Tibial nerve (tissue), 4 donors: ENCODE measurements around the gene DOHH.

Experiments used
- EP300 ChIP-seq, 2 donors: sonication (generic); formaldehyde crosslinking; IDR thresholded peaks; one replicate each; pipeline ENCODE4 v1.6.1; 2017; ENCODE audit warnings: antibody characterized with exemption in 2 of 2, mild to moderate bottlenecking in 1 of 2
- POLR2A ChIP-seq, 2 donors: fragments of 450-650 bp; IDR thresholded peaks; one replicate each; pipeline ENCODE4 v1.6.1; 2017; ENCODE audit warnings: antibody characterized with exemption in 2 of 2, mild to moderate bottlenecking in 2 of 2, moderate library complexity in 2 of 2
- TF ChIP-seq, protein P1 (sequence below), 5 experiments: fragments of 200-600 bp in 3 of 5; fragments of 450-650 bp in 2 of 5; sonication (generic) in 3 of 5; IDR thresholded peaks; one replicate each; pipeline ENCODE4 v1.5.1; 2016 to 2019; ENCODE audit warnings: antibody characterized with exemption in 5 of 5, mild to moderate bottlenecking in 3 of 5, moderate library complexity in 2 of 5

GRCh38 chr19:3547767-3548282 lies 47.4 kb upstream of the DOHH start:
- no peak for TF ChIP-seq POLR2A (IDR thresholded peaks at IDR 0.05)
- TF ChIP-seq, protein P1, sequence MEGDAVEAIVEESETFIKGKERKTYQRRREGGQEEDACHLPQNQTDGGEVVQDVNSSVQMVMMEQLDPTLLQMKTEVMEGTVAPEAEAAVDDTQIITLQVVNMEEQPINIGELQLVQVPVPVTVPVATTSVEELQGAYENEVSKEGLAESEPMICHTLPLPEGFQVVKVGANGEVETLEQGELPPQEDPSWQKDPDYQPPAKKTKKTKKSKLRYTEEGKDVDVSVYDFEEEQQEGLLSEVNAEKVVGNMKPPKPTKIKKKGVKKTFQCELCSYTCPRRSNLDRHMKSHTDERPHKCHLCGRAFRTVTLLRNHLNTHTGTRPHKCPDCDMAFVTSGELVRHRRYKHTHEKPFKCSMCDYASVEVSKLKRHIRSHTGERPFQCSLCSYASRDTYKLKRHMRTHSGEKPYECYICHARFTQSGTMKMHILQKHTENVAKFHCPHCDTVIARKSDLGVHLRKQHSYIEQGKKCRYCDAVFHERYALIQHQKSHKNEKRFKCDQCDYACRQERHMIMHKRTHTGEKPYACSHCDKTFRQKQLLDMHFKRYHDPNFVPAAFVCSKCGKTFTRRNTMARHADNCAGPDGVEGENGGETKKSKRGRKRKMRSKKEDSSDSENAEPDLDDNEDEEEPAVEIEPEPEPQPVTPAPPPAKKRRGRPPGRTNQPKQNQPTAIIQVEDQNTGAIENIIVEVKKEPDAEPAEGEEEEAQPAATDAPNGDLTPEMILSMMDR (IDR thresholded peaks at IDR 0.05), result no peak
- TF ChIP-seq EP300 (IDR thresholded peaks at IDR 0.05), result no peak
